NCI-H1417 treated with DMSO at 0.1 percent for 48 hours (cell line): ENCODE data around the gene CPLX4.

ENCODE experiments used
- DNase-seq: peaks from one replicate; lab custom pipeline; 2025; lab: John Stamatoyannopoulos, UW

The CPLX4 gene

DNA sequence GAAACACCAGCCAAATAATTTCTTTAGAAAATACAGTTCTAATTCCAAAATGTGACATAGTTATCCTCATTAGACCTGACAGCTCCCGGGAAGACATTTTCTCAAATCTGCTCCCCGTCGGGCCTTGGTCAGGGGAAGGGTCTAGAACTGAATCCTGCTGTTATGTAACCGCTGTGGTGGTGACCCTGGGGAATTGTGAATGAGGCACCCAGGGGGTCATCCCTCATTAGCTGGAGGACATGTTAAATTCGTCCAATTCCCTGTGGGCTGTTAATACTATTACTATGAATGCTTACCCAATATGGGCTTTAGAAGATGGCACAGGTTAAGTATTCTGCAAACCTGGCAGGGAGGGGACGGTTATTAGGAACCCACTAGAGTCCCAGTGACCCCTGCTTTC lies 11.8 kb downstream of the CPLX4 start:
- no peak for DNase-seq

DNA sequence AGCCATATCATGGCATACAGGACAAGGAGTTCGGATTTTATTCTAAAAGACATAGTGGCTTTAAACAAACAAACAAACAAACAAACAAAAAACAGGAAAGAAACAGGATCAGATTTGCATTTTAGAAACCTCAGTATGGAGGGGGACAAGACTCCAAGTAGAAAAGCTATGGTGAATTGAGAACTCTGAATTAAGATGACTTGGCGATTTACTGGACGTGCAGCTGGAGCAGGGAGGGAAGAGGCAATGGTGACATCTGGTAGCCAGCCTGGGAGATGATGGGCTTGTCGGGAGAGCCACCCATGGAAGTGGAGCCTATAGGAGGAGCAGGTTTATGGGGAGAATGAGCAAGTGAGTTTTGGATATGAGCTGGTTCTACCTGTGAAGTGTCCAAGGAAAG lies 13.2 kb downstream of the CPLX4 start:
- DNase-seq, result no peak

DNA sequence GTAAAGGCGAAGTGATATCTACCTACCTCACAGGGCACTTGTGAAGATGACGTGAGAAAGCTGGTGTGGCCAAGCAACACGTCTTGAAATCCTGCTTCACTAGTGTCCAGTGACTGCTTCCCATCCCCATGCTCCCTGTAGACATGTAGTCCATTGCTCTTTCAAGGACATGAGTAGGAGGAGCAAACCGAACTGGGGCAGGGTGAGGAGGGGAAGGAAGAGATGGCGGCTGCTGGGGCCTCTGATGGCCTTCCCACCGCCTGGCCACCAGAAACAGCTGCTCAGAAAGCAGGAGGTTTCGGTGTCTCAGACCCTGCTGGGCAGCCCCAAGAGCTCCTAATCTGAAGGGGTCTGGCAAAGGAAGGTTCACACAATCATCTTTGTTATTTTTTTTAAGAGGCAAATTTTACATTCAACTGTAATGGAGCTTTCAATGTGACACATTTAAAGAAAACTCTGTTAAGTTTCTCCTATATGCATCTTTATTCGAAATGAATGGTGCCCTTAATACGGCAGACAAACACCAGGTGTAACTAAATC lies 14.7 kb downstream of the CPLX4 start:
- no peak for DNase-seq

DNA sequence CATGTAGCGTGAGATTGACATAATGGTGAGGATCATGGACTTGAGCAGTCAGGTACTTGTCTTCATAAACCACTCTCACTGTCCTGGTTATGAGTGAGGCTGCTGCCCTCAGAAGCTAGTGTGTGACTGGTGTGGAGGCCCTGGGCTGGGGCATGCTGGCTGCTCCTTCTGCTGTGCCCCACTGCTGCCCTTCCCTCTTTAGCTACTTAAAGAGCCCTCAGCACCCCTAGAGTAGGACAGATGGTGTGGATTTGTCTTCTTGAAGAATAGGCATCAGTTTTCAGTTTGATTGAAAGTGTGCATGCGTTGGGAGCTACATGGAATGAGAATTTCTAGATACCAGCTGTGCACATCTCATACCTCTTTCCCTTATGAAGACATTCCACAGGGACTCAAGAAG lies 15.4 kb downstream of the CPLX4 start:
- DNase-seq, result no peak

DNA sequence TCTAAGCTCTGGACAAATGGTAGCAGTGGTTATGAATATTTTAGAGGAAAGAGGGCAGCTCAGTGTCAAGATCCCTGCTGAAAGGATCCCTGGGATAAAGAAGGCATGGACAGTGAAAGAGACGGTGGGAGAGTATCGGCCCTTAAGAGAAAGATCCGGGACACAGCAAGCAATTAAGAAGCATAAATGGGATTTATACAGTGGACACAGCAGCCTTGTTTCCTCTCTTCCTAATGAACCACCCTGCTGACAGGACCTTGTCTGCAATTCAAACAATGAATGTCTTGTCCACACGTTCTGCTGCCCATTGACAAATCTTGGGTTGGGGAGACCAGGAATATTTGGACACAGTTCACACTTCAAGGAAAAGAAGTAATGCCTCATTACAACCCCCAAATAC lies 16.5 kb downstream of the CPLX4 start:
- no peak for DNase-seq

DNA sequence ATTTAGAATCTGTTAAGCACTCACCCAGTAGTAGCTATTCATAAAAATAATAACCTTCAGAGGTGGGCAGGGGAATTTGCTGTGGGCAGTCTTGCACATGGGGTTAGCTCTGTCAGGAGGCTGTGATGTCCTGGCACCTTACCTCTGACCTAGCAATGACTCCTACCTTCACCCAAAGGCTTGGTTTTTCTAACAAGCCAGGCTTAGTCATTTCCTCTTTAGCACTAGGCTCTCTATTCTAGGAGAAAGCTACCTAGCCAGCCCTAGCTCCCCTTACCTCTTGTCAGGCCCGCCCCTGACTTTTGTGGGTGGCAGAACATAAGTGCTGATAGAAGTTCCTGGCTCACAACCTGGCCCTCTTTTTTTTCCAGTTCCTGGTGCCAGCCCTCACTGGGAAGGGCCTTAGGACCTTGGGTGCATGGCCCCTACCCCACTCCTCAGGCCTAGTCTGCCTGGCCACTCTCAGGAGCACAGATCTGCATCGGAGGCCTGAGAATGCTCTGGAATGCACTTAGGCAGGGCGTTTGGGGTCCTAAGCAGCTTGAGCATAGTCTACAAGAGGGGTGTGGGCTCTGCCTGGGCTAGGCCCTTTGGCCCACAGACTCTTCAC lies 17.7 kb downstream of the CPLX4 start:
- DNase-seq, result no peak

DNA sequence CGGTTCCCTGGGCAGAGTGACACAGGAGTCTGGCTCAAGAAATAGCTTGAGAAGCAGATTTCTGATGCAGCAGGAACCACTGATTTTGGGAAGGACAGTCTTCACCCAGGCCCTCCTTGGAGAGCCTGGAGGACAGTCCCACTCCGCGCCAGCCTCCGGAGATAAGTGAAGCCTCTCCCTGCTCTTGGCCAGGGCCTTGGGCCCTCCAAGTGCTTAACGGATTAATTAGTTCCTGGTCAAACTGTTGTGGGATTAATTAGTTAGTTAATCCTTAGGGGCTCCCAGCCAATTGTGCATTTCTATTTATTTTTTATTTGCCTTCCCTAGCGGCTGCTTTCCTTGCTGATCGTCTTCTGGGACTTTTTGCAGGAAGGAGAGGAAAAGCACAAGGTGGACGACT lies 19.6 kb downstream of the CPLX4 start:
- DNase-seq, result no peak

DNA sequence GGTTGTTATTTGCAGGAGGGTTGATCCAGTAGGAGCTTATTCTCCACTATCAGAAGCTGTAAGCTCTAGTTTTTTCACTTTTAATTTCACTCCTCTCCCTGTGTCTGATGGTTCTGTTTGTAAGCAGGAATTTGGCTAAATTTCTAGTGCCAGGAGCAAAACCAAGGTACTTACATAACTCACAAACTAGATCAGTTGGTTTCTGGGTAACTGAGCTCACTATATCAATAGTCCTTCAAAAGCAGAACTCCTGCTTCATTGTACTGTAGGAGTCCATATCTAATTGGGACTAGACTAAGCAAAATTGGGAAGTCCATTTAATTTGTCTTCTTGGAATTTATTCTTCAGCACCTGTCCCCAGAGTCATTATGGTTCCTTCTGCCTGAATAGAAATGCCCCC lies 25.1 kb downstream of the CPLX4 start:
- no peak for DNase-seq

DNA sequence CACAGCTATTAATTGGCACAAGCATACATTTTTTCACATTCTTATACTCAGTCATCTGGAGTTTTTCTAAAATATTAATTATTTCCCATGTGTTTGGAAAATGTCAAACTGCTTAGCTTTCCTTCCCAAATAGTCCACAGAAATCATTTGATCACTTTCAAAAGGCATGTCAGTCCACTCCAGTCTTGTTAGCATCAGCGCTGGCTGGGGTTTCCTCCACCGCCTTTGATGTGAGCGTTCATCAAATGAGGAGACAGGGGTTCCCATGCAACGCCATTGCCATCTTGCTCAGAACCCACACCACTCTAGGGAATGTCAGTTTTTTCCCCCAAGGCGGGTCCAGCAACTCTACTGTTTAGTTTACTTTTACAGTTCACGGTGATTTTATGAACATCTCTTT lies 32.1 kb downstream of the CPLX4 start:
- DNase-seq, result no peak

DNA sequence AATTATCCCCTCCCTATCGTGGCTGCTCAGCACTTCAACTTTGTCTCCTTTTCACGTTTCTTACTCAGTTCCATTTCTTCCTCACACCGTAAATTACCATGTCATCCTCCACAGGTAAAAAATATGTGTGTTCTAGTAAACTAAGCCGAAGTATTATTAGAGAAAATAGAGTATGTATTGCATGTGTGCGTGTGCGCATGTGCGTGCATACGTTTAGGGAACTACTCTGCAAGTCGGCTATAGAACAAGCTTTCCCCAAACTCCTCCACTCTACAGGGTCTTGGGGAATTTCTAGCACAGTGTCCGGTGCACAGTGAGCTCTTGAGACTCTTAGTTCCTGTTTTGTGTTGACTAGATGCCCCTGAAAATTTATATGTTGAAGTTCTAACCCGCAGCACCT lies 36.1 kb downstream of the CPLX4 start:
- DNase-seq, result no peak

DNA sequence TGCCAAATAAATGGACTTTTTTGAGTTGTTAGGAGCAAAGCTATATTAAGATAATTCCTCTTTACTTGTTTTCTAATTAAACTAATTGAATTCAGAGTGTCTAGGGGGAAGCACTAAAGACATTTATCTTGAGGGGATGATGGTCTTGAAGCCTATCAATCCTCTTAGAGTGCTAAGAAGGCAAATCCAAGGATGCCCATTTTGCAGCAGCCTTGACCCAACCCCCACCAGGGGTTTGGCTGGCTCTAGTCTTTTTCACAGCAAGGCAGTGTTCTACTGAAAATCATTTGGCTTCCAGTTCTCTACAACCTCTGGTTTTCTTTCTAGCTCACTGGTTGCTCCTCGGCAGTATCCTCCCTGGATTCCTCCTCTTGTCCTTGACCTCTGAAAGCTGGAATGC lies 38.7 kb downstream of the CPLX4 start:
- DNase-seq, result no peak

DNA sequence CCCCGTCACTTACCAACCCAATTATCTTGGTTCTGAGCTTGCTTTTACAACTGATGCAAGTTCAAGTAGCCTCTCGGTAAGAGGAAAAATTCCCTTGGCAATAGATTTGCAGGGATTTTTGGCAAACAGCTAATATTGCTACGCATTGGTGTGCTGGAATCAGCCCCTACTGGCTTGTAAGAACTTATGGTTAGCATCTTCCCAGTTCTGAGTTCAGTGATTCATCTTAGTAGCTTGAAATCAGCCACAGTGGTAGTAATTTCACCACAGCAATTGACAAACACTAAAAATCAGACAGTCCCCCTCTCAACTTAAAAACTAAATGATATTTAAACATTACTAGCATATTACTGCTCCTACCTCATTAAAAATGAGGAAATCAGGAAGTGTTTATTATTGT lies 39.3 kb downstream of the CPLX4 start:
- no peak for DNase-seq

DNA sequence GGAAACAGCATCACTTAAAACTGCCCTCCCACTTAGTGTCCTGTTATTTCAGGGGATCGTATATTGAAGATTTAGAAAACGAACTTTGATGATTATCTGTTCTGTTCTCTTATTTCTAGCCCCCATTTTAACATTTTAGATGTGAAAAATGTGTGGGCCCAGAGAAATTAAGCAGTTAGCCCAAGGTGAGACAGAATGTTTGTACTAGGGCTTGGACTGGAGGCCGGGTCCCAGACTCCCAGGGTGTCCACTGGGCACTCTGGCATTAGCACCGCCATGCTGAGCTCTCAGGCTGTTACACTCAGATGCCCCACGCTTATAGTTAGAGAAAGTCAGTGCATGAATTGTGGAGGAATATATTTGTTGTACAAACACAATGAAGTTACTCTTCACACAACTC lies 39.7 kb downstream of the CPLX4 start:
- no peak for DNase-seq

DNA sequence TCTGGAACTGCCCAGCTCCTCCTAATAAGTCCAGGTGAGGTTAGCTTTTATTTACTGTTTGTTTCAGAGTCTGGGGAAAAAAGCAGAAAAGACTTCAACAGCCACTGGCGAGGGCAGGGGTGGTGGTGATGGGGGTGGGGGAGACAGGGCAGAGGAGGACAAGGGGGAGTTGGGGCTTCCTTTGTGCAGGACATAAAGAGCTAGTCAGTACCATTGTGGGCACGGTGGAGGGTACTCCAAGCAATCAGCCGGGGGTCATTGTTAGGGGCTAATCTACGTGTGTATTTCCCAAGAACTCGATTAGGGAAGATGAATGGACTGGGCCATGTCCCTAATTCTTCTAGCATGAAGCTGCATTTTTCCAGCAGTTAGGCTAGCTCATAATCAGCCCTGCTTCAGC lies 42.4 kb downstream of the CPLX4 start:
- no peak for DNase-seq

DNA sequence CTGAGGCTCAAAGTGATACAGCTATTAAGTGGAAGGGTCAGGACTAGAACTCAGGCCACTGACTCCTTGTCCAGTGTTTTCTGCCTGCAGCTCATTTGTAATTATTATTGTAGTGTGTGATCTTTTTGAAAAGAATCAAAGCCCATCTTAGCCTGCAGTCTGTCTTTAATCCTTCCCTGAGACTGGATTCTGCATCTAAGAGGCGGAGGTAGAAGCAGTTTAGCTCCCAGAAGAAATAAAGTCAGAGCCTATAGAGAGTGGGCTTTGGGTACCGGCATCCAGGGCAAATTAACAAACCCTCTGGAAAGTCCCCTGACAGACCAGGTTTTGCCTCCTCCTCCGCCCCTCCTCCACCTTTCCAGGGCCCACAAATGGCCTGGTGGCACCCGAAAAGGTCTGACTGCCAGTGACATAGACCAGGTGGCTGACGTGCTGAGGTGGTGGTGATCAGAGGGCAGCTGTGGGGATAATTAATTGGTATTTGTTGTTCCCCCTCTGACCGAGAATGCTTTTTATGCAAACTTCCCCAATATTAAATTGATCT lies 43.0 kb downstream of the CPLX4 start:
- DNase-seq, result no peak

DNA sequence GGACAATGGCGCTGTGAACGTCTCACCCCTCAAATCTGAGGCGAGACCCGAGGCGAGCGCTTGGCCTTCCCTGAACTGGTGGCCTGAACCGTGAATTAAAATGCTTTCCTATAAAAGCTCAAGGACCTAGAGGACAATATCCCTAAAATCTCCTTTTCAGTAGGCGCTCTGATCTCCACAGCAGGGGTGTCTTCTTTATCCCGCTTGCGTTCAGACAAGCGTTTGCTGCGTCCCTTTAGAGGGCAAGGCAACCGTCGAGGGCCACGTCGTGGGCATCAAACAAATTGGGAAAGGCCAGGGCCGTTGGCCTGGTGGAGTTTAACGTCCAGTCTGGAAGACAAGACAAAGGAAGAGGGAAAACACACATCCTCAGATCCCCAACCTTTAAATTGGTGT lies 43.9 kb downstream of the CPLX4 start:
- no peak for DNase-seq

DNA sequence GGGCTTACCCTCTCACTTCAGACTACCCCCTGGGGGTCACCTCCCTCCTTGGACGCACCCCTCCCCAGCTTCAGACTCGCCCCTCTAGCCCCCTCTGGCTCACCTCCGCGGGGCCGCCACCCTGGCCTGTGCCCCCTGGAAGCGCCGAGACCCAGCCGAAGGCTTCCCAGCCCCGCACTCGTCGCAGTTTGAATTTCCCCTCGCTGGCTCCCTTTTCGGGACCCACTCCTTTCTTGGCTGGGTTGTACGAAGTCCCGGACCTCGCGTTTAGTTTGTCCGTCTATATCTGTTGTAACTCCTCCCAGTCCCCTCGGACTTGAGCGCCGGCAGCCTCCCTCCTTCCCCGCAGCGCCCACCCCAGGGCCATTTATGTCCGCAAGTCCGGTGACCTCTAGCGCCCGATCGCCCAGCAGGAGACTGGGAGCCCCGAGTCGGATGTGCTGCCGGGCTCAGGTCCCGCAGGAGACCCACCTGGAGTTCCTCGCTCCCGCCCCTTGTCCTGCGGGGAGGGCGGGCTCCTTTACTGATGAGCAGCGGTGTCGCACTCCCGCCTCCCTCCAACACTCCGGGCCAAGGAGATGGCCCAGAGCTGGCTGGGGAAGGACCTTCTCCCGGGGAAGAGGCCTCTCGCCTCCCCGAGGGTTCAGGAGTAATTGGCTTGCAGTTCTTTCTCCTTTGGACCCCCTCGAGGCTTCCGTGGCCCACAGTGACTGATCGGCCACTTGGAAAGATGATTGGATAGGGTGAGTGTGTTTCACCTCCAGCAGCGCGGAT lies 44.5 kb downstream of the CPLX4 start:
- no peak for DNase-seq

DNA sequence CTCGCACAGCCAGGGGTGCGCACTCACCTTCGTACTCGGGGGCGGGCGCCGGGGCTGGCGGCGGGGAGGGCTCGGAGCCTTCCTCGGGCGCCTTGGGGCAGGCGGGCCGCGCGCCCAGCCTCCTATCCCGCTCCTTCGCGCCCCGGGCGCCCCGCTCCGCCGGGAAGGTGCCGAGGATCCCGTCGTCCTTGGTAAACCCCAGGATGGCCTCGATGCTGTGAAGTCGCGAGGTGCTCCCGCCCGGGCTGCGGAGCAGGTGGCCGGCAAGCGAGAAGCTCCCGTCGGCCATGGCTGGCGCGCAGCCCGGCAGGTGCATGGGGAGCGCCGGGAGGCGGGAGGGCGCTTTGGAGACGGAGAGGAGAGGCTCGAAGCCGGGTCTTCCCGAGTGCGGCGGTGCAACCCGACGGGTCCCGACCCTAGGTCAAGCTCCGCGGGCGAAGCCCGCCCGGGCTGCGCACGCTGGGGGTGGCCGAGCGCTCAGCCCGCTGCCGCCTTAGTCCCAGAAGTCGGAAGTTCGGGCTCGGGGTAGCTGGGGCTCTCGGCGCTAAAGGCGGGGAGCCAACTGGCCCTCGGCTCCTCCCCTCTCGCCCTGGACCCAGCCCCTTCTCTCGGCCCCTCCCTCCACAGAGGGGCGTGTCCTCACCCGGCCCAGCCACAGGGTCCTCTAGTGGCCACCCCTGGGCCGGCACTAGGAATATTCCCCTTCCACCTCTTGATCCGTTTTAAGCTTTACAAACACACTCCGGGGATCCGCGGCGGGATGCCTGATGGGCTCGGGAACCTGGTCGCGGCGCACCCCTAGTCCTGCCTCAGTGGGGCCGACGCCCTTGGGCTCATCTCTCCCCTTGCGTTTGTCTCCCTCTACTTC lies 45.3 kb downstream of the CPLX4 start, which contains the start of gene RAX:
Gene RAX (minus strand): TSS at position 564 of the 868 bp plus-strand sequence. CDS start 248 bp downstream, at position 316.
- DNase-seq, result no peak

DNA sequence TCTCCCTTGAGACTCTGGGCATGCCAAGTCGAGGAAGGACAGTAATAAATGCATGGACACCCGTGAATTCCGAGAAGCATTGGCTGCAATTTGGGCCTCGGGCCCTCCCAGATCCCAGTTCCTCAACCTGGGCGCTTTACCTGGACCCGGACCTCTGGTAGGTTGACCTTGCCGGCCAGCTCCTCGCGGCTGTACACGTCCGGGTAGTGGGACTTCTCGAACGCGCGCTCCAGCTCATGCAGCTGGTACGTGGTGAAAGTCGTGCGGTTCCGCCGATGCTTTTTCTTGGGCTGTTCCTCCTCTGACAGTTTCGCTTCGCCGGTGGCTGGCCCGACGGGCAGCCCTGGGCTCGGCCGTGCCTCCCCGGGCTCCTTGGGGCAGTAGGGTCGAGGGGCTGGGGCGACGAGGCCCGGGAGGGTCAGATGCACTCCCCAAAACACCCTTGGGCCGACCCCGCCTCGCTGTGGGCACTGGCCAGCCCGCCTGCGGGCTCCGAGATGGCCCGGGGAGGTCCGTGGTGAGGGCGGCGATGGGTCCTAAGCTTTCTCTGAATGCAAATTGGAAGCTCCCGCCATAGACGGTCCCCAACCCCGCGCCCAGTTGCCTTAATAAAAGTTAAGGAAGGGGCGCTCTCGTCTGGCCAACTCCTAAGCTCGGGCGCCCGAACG lies 46.1 kb downstream of the CPLX4 start:
- DNase-seq, result no peak

DNA sequence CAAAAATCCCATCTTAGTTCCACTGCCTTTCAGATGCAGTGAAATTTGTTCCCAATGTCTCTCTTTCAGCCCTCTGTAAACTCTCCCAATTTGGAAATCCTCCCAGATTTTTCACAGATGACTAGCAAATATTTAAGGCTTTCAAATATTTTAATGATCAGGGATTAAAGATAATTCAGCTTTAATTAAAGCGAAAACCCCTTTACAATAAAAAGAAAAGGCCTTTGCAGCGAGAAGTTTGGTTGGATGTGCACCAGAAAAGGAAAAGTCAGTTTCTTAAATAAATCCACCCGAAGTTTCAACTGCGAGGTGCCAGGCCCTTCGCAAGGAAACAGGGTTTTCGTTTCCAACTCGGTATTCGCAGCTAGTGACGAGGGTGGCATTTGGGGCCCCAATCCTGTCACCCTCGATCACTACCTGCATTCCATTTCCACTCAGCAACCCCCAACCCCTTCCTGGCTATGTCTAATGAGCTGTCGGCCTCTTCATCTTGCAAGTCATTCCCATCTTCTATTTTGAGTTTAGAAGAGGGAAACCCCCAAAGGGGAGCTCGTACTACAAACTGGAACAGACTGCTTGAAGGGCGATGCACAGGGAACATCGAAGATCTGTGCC lies 46.7 kb downstream of the CPLX4 start:
- no peak for DNase-seq

DNA sequence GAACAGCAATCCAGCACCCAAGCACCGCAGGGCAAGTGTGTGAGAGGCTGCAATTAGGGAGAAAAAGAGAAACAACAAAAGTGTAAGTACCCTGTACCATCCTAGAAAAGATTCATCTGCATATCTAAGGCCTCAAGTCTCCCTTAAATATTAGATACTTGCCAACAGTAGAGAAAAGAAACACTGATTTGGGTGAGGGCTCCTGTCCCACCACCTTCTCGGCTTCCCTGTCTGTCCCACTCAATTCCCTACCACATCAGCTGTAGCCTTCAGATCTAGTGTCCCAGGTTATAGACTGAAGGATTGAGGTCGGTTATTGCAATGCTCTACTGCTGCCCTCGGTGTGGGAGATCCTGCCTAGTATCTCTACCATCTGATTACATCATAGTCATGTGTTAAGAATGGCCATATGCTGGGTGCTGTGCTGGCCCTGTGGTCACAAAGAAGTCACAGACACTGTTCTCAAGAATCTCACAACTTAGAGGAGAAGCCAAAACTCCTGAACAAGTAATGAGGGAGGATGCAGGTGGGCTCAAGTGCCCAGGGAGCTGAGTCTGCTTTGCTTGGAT lies 47.7 kb downstream of the CPLX4 start:
- DNase-seq, result no peak
